ENCODE measurements around the gene GTPBP6. TPM values are rescaled to one million over a fixed set of nuclear protein-coding genes. Genes with fewer than 3 reads are reported as not detected.

The GTPBP6 gene
- total and polyA plus RNA-seq, 5 experiments from 2014 or later: 37.2 to 101 (median 62.7) TPM

GRCh38 chrX:350148-350533 lies 31.5 kb upstream of the GTPBP6 start:
- ATAC-seq: no peak
- POLR2A ChIA-PET: no interaction called here
- peaks cover 0 to 15% (median 6%) of the 10 kb centered on the region in 4 donors for H3K4me1 Mint-ChIP-seq

GRCh38 chrX:349702-350101 lies 31.1 kb upstream of the GTPBP6 start:
- DNase-seq (no peak), ATAC-seq (no peak)
- Mint-ChIP-seq H3K27me3 (no peaks in the 10 kb centered on the region), H3K4me3 (no peak overlapping the region), H3K27ac (peak overlapping the region in 1 of 10 donors; percentile 86), H3K9me3 (peaks cover 0 to 2% (median 0%) of the 10 kb centered on the region in 9 donors), H3K36me3 (peaks cover 0 to 30% (median 10%) of the 10 kb centered on the region in 3 donors), H3K4me1 (peaks cover 0 to 13% (median 3%) of the 10 kb centered on the region in 4 donors)
- POLR2A ChIA-PET: no interaction called here

More at GRCh38 chrX:350148-350533, 31.5 kb upstream of the GTPBP6 start:
- Mint-ChIP-seq H3K27me3 (no peaks in the 10 kb centered on the region), H3K27ac (peak overlapping the region in 1 of 10 donors; percentile 86), H3K36me3 (peaks cover 0 to 26% (median 12%) of the 10 kb centered on the region in 3 donors), H3K4me3 (no peak overlapping the region), H3K9me3 (peaks cover 0 to 2% (median 0%) of the 10 kb centered on the region in 9 donors)
- DNase-seq: no peak

DNA sequence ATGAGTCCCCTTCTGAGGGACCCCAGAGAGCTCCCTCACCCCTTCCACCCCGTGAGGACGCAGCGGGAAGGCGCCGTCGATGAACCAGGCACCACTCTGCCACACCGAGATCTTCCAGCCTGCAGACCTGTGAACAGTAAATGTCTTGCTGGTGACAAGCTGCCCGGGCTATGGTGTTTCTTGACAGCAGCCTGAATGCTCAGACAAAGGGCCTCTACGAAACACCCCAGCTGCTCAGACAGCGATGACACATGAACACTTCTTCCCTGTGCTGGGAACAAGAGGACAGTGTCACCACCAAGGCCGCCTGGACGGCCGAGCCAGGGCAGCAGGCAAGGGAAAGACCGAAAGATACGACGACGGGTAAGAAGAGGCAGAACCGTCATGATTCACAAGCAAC lies 30.6 kb upstream of the GTPBP6 start:
- H3K9me3 Mint-ChIP-seq: peaks cover 0 to 2% (median 0%) of the 10 kb centered on the region in 9 donors
- no peak for DNase-seq
- peak overlapping the region in 2 of 10 donors; percentile 13 to 15 for H3K27ac Mint-ChIP-seq
- POLR2A ChIA-PET: no interaction called here
- no peak overlapping the region for H3K4me3 Mint-ChIP-seq
- no peak for ATAC-seq
- peaks cover 0 to 30% (median 8%) of the 10 kb centered on the region in 3 donors for H3K36me3 Mint-ChIP-seq
- peaks cover 0 to 13% (median 2%) of the 10 kb centered on the region in 4 donors for H3K4me1 Mint-ChIP-seq
- H3K27me3 Mint-ChIP-seq: no peaks in the 10 kb centered on the region

DNA sequence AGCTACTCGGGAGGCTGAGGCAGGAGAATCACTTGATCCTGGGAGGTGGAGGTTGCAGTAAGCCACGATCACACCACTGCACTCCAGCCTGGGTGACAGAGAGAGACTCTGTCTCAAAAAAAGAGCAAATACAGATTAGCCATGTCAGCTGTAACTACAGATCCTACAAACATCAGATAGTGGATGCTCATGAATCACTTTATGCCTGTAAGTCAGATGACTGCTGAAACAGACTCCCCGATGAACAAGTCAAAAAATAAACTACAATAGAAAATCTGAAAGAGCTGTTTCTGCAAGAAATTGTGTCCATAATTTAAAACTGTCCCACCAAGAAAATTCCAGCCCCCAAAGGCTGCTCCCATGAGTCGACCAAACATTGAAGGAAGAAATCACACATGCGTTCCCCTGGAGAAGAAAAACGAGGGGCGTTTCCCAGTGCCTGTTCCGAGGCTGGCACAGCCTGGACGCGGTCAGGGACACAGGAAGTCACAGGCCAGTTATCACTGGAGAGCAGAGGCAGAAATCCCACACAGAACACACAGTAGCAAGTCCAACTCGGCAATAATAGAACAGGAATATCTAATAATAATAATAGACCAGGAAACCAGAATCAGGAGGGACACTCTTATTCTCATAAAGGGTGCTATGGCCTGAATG lies 30.0 kb upstream of the GTPBP6 start:
- Mint-ChIP-seq H3K4me1 (peaks cover 0 to 13% (median 2%) of the 10 kb centered on the region in 4 donors), H3K4me3 (no peak overlapping the region), H3K27me3 (no peaks in the 10 kb centered on the region), H3K36me3 (peaks cover 0 to 30% (median 8%) of the 10 kb centered on the region in 3 donors), H3K27ac (peak overlapping the region in 1 of 10 donors; percentile 13), H3K9me3 (peaks cover 0 to 2% (median 0%) of the 10 kb centered on the region in 9 donors)
- DNase-seq (no peak), ATAC-seq (no peak)
- POLR2A ChIA-PET: no interaction called here

GRCh38 chrX:347351-348117 lies 28.9 kb upstream of the GTPBP6 start:
- no peak for DNase-seq
- H3K9me3 Mint-ChIP-seq: peaks cover 0 to 1% (median 0%) of the 10 kb centered on the region in 9 donors
- peaks cover 0 to 13% (median 1%) of the 10 kb centered on the region in 4 donors for H3K4me1 Mint-ChIP-seq
- POLR2A ChIA-PET: no interaction called here
- ATAC-seq: no peak
- no peak overlapping the region for H3K27ac Mint-ChIP-seq
- no peaks in the 10 kb centered on the region for H3K27me3 Mint-ChIP-seq
- peaks cover 0 to 30% (median 3%) of the 10 kb centered on the region in 3 donors for H3K36me3 Mint-ChIP-seq
- no peak overlapping the region for H3K4me3 Mint-ChIP-seq

DNA sequence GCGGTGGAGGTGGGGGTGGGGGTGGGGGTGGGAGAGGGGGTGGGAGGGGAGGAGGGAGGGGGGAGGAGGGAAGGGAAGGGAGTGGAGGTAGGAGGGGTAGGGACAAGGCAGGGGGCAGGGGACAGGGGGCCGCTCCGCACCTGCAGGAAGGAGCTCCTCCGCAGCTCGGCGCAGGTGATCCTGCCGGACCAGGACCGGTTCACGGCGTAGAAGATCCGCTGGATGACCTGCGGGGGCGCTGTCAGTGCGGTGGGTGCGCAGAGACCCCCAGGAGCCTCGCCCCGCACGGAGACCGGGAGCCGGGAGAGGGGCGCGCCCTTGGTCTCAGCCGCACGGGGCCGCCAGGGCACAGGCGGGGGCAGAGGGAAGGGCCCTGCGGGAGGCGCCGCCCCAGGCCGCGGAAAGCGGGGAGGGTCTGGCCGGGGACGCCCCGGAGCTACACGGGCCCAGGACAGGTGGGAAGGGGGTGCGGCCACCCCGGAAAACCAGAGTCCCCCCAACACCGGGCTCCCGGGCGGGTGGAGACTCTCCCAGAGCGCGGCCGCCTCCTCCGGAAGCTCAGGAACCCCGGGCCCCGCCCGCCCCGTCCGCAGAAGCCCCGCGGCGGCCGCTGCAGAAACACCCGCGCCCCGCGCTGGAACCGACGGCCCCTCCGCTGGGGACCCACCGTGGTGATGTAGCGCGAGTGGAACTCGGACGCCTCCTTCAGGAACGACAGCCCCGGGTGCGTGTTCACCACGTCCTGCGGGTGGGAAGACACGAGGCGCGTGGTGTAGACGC lies 27.6 kb upstream of the GTPBP6 start:
- H3K27me3 Mint-ChIP-seq: no peaks in the 10 kb centered on the region
- POLR2A ChIA-PET: no interaction called here

DNA sequence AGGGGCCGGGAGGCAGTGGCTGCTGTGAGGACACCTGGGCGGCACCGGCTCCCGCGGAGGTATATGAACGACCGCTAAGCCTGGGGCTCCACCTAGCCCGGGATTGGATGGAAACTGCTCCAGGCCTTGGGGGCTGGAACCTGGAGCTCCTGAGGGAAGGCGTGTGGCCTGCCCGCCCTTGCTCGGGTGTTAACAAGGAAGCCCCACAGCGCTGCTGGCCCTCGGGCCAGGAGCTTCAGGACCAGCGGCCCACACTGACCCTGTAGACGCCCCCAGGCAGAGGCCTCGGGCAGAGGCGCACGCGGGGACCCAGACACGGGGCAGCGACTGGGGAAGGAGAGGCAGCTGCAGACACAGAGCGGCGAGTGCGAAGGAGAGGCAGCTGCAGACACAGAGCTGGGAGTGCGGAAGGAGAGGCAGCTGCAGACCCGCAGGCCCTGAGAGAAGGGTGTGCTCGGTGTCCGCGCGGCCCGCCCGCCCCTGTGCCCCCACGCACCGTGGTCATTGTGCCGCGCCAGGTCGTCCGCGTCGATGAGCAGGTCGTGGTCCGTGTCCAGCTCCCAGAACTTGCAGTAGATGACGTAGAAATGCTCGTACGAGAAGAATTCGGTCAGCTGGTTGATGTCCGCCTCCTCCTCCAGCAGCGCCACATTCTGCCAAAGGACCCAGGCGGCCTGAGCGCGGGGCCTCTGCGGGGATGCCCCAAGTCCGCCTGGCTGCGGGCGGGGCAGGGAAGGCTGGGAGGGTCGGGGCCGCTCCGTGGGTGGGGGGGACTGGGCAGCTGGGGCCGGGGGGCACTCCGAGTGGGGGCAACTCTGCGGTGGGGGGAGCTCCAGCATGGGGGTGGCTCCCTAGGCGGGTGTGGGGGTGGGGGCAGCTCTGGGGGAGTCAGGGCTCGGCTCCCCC lies 26.7 kb upstream of the GTPBP6 start:
- Mint-ChIP-seq H3K9me3 (no peaks in the 10 kb centered on the region), H3K36me3 (peaks cover 0 to 23% (median 3%) of the 10 kb centered on the region in 3 donors), H3K4me1 (peaks cover 0 to 13% (median 1%) of the 10 kb centered on the region in 4 donors), H3K27ac (no peak overlapping the region), H3K27me3 (no peaks in the 10 kb centered on the region), H3K4me3 (no peak overlapping the region)
- POLR2A ChIA-PET: no interaction called here
- no peak for DNase-seq
- ATAC-seq: no peak

More for the DNA sequence above, 27.6 kb upstream of the GTPBP6 start:
- Mint-ChIP-seq H3K4me3 (no peak overlapping the region), H3K36me3 (peaks cover 0 to 29% (median 3%) of the 10 kb centered on the region in 3 donors), H3K4me1 (peaks cover 0 to 14% (median 1%) of the 10 kb centered on the region in 4 donors), H3K9me3 (no peaks in the 10 kb centered on the region), H3K27ac (no peak overlapping the region)
- ATAC-seq: no peak
- no peak for DNase-seq

GRCh38 chrX:344371-344901 lies 25.8 kb upstream of the GTPBP6 start:
- peaks cover 0 to 7% (median 1%) of the 10 kb centered on the region in 4 donors for H3K4me1 Mint-ChIP-seq
- no peak for DNase-seq
- H3K36me3 Mint-ChIP-seq: peaks cover 0 to 18% (median 0%) of the 10 kb centered on the region in 3 donors
- no peaks in the 10 kb centered on the region for H3K27me3 Mint-ChIP-seq
- no peaks in the 10 kb centered on the region for H3K9me3 Mint-ChIP-seq
- no peak overlapping the region for H3K4me3 Mint-ChIP-seq
- no peak overlapping the region for H3K27ac Mint-ChIP-seq
- ATAC-seq: no peak
- POLR2A ChIA-PET: no interaction called here

- no peaks in the 10 kb centered on the region for H3K27me3 Mint-ChIP-seq
- H3K36me3 Mint-ChIP-seq: peaks cover 0 to 24% (median 9%) of the 10 kb centered on the region in 3 donors
- peak overlapping the region in 3 of 10 donors; percentile 43 to 85 (median 61) for H3K27ac Mint-ChIP-seq
- no peak overlapping the region for H3K4me3 Mint-ChIP-seq
- H3K4me1 Mint-ChIP-seq: peaks cover 0 to 2% (median 0%) of the 10 kb centered on the region in 4 donors
- no peak for ATAC-seq
- POLR2A ChIA-PET: no interaction called here
- DNase-seq: peak in 1 of 10 donors; percentile 56
- H3K9me3 Mint-ChIP-seq: no peaks in the 10 kb centered on the region
These were observed 23.0 kb upstream of the GTPBP6 start for GRCh38 chrX:341541-342101.

GRCh38 chrX:340641-341423 lies 22.2 kb upstream of the GTPBP6 start:
- POLR2A ChIA-PET: no interaction called here
- ATAC-seq: no peak
- DNase-seq: peak in 1 of 10 donors; percentile 55
- H3K4me3 Mint-ChIP-seq: no peak overlapping the region
- peaks cover 0 to 2% (median 0%) of the 10 kb centered on the region in 4 donors for H3K4me1 Mint-ChIP-seq
- H3K36me3 Mint-ChIP-seq: peaks cover 0 to 30% (median 11%) of the 10 kb centered on the region in 3 donors
- no peaks in the 10 kb centered on the region for H3K27me3 Mint-ChIP-seq
- H3K9me3 Mint-ChIP-seq: no peaks in the 10 kb centered on the region
- H3K27ac Mint-ChIP-seq: no peak overlapping the region

- Mint-ChIP-seq H3K9me3 (no peaks in the 10 kb centered on the region), H3K27me3 (no peaks in the 10 kb centered on the region), H3K4me1 (peaks cover 0 to 2% (median 0%) of the 10 kb centered on the region in 4 donors), H3K4me3 (no peak overlapping the region), H3K36me3 (peaks cover 0 to 31% (median 11%) of the 10 kb centered on the region in 3 donors), H3K27ac (no peak overlapping the region)
- DNase-seq: peak in 1 of 10 donors; percentile 50
- POLR2A ChIA-PET: no interaction called here
- peak in 1 of 2 donors; percentile 25 for ATAC-seq
These were observed 21.5 kb upstream of the GTPBP6 start for GRCh38 chrX:340121-340520.
